ENCODE results near the gene GPR179.

GPR179 gene

GRCh38 chr17:38352245-38353085 is 8.7 kb upstream of the GPR179 start:
- H3K4me3 ChIP-seq (ENCODE audit: low read length): peak overlapping the region; percentile 75
- peak; percentile 17 for DNase-seq (ENCODE audit: low read depth)
- TF ChIP-seq CTCF (conservative IDR thresholded peaks at IDR 0.05; ENCODE audit: low read length): no peak

GRCh38 chr17:38351412-38352222 is 7.9 kb upstream of the GPR179 start, which contains the start of gene SOCS7:
Gene SOCS7, plus strand, starts transcription at chr17:38351844. Its CDS starts 209 bp downstream, at chr17:38352053.
- H3K4me3 ChIP-seq (ENCODE audit: low read length): peak within 1 kb of the TSS; percentile 75
- DNase-seq (ENCODE audit: low read depth): peak; percentile 87
- TF ChIP-seq CTCF (conservative IDR thresholded peaks at IDR 0.05; ENCODE audit: low read length): no peak

- H3K4me3 ChIP-seq (ENCODE audit: low read length): no peak overlapping the region
- DNase-seq (ENCODE audit: low read depth): no peak
- no peak for TF ChIP-seq CTCF (conservative IDR thresholded peaks at IDR 0.05; ENCODE audit: low read length)
Observed at GRCh38 chr17:38350035-38350434, 6.3 kb upstream of the GPR179 start.

GRCh38 chr17:38349097-38349730 is 5.5 kb upstream of the GPR179 start:
- H3K4me3 ChIP-seq (ENCODE audit: low read length): no peak overlapping the region
- DNase-seq (ENCODE audit: low read depth): peak; percentile 80
- peak; percentile 98 for TF ChIP-seq CTCF (conservative IDR thresholded peaks at IDR 0.05; ENCODE audit: low read length)

- TF ChIP-seq CTCF (conservative IDR thresholded peaks at IDR 0.05; ENCODE audit: low read length): no peak
- no peak for DNase-seq (ENCODE audit: low read depth)
- no peak overlapping the region for H3K4me3 ChIP-seq (ENCODE audit: low read length)
Observed at GRCh38 chr17:38345743-38346142, 2.0 kb upstream of the GPR179 start.

GRCh38 chr17:38344420-38344745 is 627 bp upstream of the GPR179 start:
- H3K4me3 ChIP-seq (ENCODE audit: low read length): no peak overlapping the region
- no peak for TF ChIP-seq CTCF (conservative IDR thresholded peaks at IDR 0.05; ENCODE audit: low read length)
- DNase-seq (ENCODE audit: low read depth): no peak

All from AG10803 (cell line).